Thymus (tissue), 11 donors: ENCODE measurements around the gene RFX3. TPM values are rescaled to one million over a fixed set of nuclear protein-coding genes. Genes with fewer than 3 reads are reported as not detected.

ENCODE experiments used
- DNase-seq, 9 donors: peaks; one replicate each; pipeline ENCODE4 v3.0.0-alpha.2; 2013; ENCODE audit warnings: low spot score in 9 of 9, low read depth in 6 of 9, missing footprints in 1 of 9
- H3K27ac ChIP-seq, 2 donors: one replicate each; pipeline ENCODE4 v1.5.1; 2013; ENCODE audit warnings: control low read depth in 1 of 2, low read depth in 1 of 2, low read length in 1 of 2, mild to moderate bottlenecking in 1 of 2, moderate library complexity in 1 of 2
- H3K27me3 ChIP-seq, 2 donors: one replicate each; pipeline ENCODE4 v1.5.1; 2013; ENCODE audit warnings: low read length in 1 of 2; ENCODE audit not compliant: control insufficient read depth in 2 of 2, insufficient read depth in 1 of 2
- H3K36me3 ChIP-seq, 2 donors: one replicate each; pipeline ENCODE4 v1.5.1; 2013; ENCODE audit warnings: low read length in 1 of 2, mild to moderate bottlenecking in 1 of 2, moderate library complexity in 1 of 2; ENCODE audit not compliant: control insufficient read depth in 2 of 2, insufficient read depth in 2 of 2
- H3K4me1 ChIP-seq, 2 donors: one replicate each; pipeline ENCODE4 v1.5.1; 2013; ENCODE audit warnings: low read length in 2 of 2; ENCODE audit not compliant: control insufficient read depth in 2 of 2, insufficient read depth in 2 of 2
- H3K4me3 ChIP-seq, 2 donors: one replicate each; pipeline ENCODE4 v1.5.1; 2013; ENCODE audit warnings: low read length in 2 of 2, control low read depth in 1 of 2, mild to moderate bottlenecking in 1 of 2
- H3K9me3 ChIP-seq, 2 donors: one replicate each; pipeline ENCODE4 v1.5.1; 2013; ENCODE audit warnings: low read length in 1 of 2, mild to moderate bottlenecking in 1 of 2; ENCODE audit not compliant: control insufficient read depth in 2 of 2, insufficient read depth in 1 of 2
- WGBS: extraction: QIAGEN DNeasy Blood & Tissue Kit; methylation state at CpG from one replicate; pipeline ENCODE4 v1.1.7; 2013; 5-methylcytosine and 5-hydroxymethylcytosine counted together
- polyA plus RNA-seq: library from polyadenylated mRNA; stranded (reverse); fragments of 200-250 nt; gene quantifications from one replicate; pipeline ENCODE4 v1.2.3, GENCODE V29; 2013
- total RNA-seq: library from RNA; stranded (reverse); fragments of 120-200 nt; gene quantifications from one replicate; pipeline ENCODE4 v1.2.4, GENCODE V29; 2013
- donor health status: healthy.

RFX3 gene
- total and polyA plus RNA-seq, 2 donors: 5.1 to 7.8 TPM

DNA sequence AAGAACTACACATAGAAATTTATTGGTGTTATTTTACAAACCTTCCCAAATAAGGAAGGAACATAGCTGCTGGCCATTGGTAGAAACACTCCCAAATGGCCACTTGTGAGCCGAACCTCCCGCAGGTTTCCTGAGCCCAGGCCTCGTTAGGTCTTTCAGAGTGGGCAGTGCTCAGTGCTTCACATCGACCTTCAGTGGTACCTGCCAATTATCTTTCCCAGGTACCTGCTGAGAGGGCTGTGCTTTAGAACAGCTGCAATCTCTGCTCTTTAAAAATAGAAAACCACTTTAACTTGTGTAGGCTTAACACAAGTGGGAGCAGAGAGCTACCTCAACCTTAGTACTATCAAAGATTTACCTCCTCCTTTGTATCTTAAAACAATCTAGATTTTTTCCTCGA is 334.1 kb downstream of the RFX3 start:
- H3K4me1 ChIP-seq: no peaks in the 10 kb centered on the region
- DNase-seq: no peak
- no peaks in the 10 kb centered on the region for H3K36me3 ChIP-seq
- no peaks in the 10 kb centered on the region for H3K27me3 ChIP-seq
- H3K4me3 ChIP-seq: no peak overlapping the region
- H3K9me3 ChIP-seq: no peaks in the 10 kb centered on the region
- 86% methylated on average over 5 of the region's 5 CpGs for WGBS
- no peak overlapping the region for H3K27ac ChIP-seq

DNA sequence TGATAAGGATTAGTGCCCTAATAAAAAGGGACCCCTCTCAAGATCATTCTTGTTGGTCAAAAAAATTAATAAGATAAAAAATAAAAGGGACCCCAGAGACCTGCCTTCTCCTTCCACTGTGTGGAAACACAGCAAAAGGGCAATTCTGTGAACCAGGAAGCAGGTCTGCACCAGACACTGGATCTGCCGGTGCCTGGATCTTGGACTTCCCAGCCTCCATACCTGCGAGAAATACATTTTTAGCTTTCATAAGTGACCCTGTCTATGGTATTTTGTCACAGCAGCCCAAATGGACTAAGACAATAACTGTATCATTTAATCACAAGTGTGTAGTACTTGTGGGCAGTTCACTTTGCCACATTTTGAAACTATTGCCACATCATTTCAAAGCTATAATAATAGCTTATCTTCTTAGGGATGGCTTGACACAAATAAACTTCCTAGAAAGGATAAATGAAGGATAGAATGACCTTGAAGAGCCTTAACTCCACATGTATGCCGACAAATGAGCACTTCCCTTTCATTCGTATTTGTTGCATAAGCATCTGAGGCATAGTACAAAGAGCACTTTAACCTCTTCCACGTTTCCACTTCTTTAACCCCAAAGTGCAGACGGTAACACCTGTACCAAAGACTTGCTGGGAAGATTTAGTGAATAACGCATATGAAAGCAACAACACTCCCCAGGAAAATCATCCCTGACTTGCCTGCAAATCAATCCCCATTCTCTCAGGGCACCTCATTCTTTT is 336.5 kb downstream of the RFX3 start:
- Histone ChIP-seq H3K27me3 (no peaks in the 10 kb centered on the region), H3K4me1 (no peaks in the 10 kb centered on the region), H3K27ac (no peak overlapping the region), H3K4me3 (no peak overlapping the region), H3K9me3 (no peaks in the 10 kb centered on the region), H3K36me3 (no peaks in the 10 kb centered on the region)
- 87% methylated on average over 7 of the region's 7 CpGs for WGBS
- no peak for DNase-seq

DNA sequence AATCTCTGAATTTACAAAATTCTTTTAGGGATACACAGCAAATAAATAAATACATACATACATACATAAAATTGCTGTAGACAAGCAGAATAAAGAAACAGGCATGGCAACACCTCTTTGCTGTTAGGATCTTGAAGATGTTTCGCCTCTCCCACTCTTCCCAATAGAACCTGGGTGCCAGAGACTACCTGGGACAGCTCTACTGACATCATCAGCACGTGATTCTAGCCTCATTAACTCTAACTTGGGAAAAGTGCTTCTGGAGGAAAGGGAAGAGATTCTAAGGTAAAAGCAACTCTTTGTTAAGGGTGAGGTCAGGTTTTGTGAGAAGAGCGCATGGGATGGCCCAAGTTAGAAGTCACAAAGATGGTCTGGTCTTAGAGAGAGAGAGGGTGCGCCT is 339.1 kb downstream of the RFX3 start:
- H3K4me3 ChIP-seq: no peak overlapping the region
- no peaks in the 10 kb centered on the region for H3K9me3 ChIP-seq
- H3K27ac ChIP-seq: no peak overlapping the region
- H3K36me3 ChIP-seq: no peaks in the 10 kb centered on the region
- DNase-seq: no peak
- WGBS: 94% methylated on average over 4 of the region's 4 CpGs
- H3K27me3 ChIP-seq: peaks cover 2 to 11% of the 10 kb centered on the region in 2 donors
- no peaks in the 10 kb centered on the region for H3K4me1 ChIP-seq

DNA sequence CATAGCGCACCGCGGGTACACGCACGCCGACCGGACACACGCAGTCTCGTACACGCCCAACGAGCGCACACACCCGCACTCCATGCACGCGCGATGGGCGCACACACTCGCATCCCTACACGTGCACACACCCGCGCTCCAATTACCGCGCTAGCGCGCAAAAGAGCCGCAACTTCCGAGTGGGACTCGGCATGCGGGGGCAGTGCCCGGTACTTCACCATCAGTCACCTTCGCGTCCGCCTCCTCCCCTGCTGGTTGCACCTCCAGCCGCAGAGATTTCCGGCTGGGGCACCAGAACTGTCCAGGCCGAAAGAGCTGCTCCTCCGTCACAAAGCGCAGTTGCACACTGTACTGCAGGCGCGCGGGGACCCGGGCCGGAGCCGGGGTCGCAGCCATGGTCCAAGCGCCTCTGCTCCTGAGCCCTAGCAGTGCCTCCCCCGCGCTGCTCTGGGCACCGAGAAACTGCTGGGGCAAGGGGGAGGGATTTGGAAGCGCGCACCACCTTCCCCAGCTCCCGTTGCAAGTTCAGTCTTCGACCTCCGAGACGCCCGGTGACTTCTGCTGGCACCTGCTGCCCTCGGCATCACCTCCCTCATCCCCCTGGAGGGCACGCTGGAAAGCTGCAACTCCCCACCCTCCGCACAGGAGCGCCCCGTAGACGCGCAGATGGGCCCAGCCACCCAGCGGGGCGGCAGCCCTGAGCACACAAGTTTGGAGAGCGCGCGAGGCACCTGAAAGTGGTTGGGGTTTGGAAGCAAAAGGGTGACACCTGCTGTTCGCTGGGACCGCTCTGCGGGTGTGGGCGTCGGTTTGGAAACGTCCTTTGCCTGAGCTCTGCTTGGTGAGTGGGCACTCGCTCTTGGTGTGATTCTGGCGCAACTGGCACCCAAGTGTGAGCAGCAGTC is 344.5 kb downstream of the RFX3 start:
- WGBS: 2% methylated on average over 76 of the region's 76 CpGs
- H3K9me3 ChIP-seq: no peaks in the 10 kb centered on the region
- peak in 2 of 9 donors; percentile 22 to 35 for DNase-seq
- H3K27ac ChIP-seq: no peak overlapping the region
- H3K4me1 ChIP-seq: peaks cover 0 to 5% of the 10 kb centered on the region in 2 donors
- H3K27me3 ChIP-seq: peaks cover 14 to 30% of the 10 kb centered on the region in 2 donors
- H3K4me3 ChIP-seq: peak overlapping the region in 1 of 2 donors; percentile 2
- no peaks in the 10 kb centered on the region for H3K36me3 ChIP-seq

DNA sequence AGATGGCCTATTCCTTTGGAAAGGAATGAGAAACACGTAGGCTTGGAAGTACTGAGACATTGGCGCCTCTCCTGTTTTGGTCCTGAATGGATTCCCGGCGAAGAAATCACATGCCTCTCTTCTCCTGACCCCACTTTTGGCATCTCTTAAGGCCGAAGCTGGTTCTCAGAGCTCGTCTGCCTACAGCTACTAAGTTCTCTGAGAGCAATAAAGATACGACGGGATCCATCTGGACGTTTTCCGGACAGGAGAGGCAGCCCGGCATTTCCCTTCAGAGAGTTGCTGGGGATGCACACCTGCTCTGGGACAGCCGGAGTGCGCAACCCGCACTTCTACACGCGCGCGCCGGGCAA is 345.1 kb downstream of the RFX3 start:
- peaks cover 14 to 30% of the 10 kb centered on the region in 2 donors for H3K27me3 ChIP-seq
- no peak overlapping the region for H3K4me3 ChIP-seq
- no peaks in the 10 kb centered on the region for H3K36me3 ChIP-seq
- peaks cover 0 to 5% of the 10 kb centered on the region in 2 donors for H3K4me1 ChIP-seq
- no peak overlapping the region for H3K27ac ChIP-seq
- no peaks in the 10 kb centered on the region for H3K9me3 ChIP-seq
- 30% methylated on average over 19 of the region's 19 CpGs for WGBS
- DNase-seq: no peak

DNA sequence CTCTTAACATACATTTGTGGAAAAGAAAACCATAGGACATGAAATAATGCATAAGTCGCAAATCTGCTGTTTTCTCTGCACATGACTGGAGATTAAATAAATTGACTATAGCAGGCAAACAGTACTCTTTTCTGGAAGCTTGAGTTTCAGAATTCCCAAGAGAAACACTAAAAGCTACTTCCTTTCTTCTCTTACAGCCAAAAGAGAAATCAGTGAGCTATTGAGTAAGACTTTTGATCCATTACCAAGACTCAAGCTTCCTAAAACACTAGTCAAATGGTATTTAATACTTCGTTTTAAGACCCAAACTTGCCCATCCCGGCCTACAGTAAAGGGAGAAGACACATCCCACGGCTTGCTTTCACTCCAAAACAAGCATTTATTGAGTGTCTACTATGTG is 346.1 kb downstream of the RFX3 start:
- WGBS: 93% methylated on average over 4 of the region's 4 CpGs
- no peak for DNase-seq
- Histone ChIP-seq H3K27me3 (peaks cover 14 to 30% of the 10 kb centered on the region in 2 donors), H3K27ac (no peak overlapping the region), H3K4me1 (peaks cover 0 to 5% of the 10 kb centered on the region in 2 donors), H3K36me3 (no peaks in the 10 kb centered on the region), H3K4me3 (no peak overlapping the region), H3K9me3 (no peaks in the 10 kb centered on the region)

DNA sequence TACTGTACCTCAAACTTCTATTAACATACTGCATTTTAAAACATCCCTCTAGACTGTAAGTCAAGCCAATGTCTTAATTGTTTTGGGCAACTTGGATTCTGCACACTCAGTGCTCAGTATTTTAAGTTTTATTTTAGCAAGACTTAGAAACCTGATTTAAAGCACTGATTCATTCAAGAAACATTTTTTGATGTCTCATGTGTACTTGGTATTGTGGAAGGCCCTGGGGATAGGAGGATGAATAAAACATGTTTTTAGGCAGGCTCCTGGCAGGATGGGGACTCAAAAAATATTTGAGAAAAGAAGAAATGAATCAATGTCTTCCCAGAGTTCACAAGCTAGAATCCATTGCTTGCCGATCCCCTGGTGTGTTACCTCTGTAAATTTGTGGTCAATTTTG is 347.9 kb downstream of the RFX3 start:
- H3K4me3 ChIP-seq: no peak overlapping the region
- 54% methylated on average over 1 of the region's 1 CpG for WGBS
- H3K9me3 ChIP-seq: no peaks in the 10 kb centered on the region
- no peaks in the 10 kb centered on the region for H3K36me3 ChIP-seq
- DNase-seq: no peak
- H3K27ac ChIP-seq: no peak overlapping the region
- H3K4me1 ChIP-seq: peaks cover 0 to 5% of the 10 kb centered on the region in 2 donors
- H3K27me3 ChIP-seq: peaks cover 14 to 30% of the 10 kb centered on the region in 2 donors

DNA sequence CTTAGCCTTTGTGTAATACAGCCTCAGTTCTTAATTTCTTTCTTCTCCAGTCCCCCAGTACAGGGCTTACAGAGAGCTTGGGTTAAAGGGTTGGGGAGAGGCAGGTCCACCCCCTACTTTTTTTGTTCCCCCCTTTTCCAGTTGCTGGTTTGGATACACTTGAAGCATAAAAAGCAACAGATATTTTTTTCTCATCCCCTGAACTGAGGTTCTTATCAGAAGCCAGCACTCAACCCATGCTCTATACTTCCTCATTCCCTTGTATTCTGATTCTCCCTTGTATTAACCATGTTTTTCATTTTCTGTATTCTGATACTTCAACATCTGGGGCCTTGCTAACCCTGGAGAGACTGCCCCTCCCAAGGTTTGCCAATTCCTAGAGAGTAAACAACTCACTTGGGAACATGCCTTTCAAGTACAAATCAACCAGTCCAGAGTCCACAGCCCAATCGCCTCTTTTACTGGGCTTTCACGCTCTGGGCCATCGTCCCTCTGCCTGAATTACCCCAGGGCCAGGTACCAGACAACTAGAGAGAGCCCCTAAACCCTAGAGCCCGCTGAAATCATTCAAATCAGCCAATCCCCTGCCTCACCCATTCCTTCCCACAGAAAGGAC is 348.5 kb downstream of the RFX3 start:
- H3K4me1 ChIP-seq: peaks cover 0 to 5% of the 10 kb centered on the region in 2 donors

DNA sequence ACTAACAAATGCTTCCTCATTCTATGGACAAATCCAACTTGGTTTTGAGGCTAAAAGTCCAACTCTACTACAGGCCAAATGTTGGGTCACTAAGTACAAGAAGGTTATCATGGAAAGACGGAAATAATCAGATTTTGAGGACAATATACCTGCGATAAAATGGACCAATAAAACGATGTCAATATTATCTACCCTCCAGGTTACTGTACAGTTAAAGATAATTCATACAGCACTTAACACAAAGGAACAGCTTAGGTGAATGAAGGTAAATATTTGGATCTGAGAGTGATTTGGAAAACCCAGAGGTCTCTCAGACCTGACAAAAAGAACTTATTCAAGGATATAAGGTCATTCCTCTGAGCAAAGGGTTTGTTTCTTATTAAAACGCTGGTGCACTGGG is 352.4 kb downstream of the RFX3 start:
- no peak overlapping the region for H3K4me3 ChIP-seq
- H3K36me3 ChIP-seq: no peaks in the 10 kb centered on the region
- no peaks in the 10 kb centered on the region for H3K9me3 ChIP-seq
- H3K27me3 ChIP-seq: no peaks in the 10 kb centered on the region
- WGBS: 96% methylated on average over 4 of the region's 4 CpGs
- DNase-seq: no peak
- H3K27ac ChIP-seq: no peak overlapping the region
- H3K4me1 ChIP-seq: no peaks in the 10 kb centered on the region

More for the DNA sequence above, 348.5 kb downstream of the RFX3 start:
- no peaks in the 10 kb centered on the region for H3K36me3 ChIP-seq
- DNase-seq: no peak
- H3K9me3 ChIP-seq: no peaks in the 10 kb centered on the region
- 89% methylated on average over 4 of the region's 4 CpGs for WGBS
- no peak overlapping the region for H3K4me3 ChIP-seq
- peaks cover 14 to 24% of the 10 kb centered on the region in 2 donors for H3K27me3 ChIP-seq
- H3K27ac ChIP-seq: no peak overlapping the region
